Activated T-helper 1 cell treated with anti-CD3 and anti-CD28 coated beads, Interleukin-12 subunit alpha, Interleukin-12 subunit beta, Interleukin-2, Interleukin-4 antibody, amounts not matched to agents 30 ng/mL and 10 ng/mL and 1 ng/mL, durations not matched to agents 14 hours and 24 hours and 36 hours (primary cell): ENCODE measurements around the gene F3. TPM values are rescaled to one million over a fixed set of nuclear protein-coding genes. Genes with fewer than 3 reads are reported as not detected.

Experiments used
- DNase-seq: peaks from one replicate; pipeline ENCODE4 v3.0.0; 2021; ENCODE audit warnings: low spot score
- H3K27ac Mint-ChIP-seq: one replicate; pipeline ENCODE4 v1.8.0; 2021; ENCODE audit warnings: mild to moderate bottlenecking, mixed read lengths
- H3K27me3 Mint-ChIP-seq: one replicate; pipeline ENCODE4 v1.8.0; 2022; ENCODE audit warnings: mild to moderate bottlenecking, moderate library complexity, mixed read lengths; ENCODE audit not compliant: insufficient read depth
- H3K36me3 Mint-ChIP-seq: one replicate; pipeline ENCODE4 v1.8.0; 2021; ENCODE audit warnings: low read depth, mixed read lengths
- H3K4me1 Mint-ChIP-seq: one replicate; pipeline ENCODE4 v1.8.0; 2021; ENCODE audit warnings: low read depth, mixed read lengths
- H3K4me3 Mint-ChIP-seq: one replicate; pipeline ENCODE4 v1.8.0; 2021; ENCODE audit warnings: mild to moderate bottlenecking, moderate library complexity, mixed read lengths
- H3K9me3 Mint-ChIP-seq: one replicate; pipeline ENCODE4 v1.8.0; 2021; ENCODE audit warnings: mixed read lengths
- intact Hi-C: fragments of 100-400 bp; cut with micrococcal nuclease; formaldehyde crosslinking; loops from one replicate; pipeline ENCODE4 v1.15.1; 2024
- total RNA-seq: library from RNA; stranded (reverse); gene quantifications from 2 replicates; pipeline ENCODE4 v1.2.3, GENCODE V29; 2022

F3 gene
- total RNA-seq, 1 donor from 2014 or later = 0.16 TPM

GRCh38 chr1:94503153-94503552 lies 38.4 kb downstream of the F3 start:
- H3K9me3 Mint-ChIP-seq = no peaks in the 10 kb centered on the region
- H3K4me3 Mint-ChIP-seq = no peak overlapping the region
- DNase-seq = no peak
- H3K27ac Mint-ChIP-seq = no peak overlapping the region
- intact Hi-C loops = no loop called here
- H3K36me3 Mint-ChIP-seq = peaks cover 28% of the 10 kb centered on the region
- H3K27me3 Mint-ChIP-seq = no peaks in the 10 kb centered on the region
- no peaks in the 10 kb centered on the region for H3K4me1 Mint-ChIP-seq

DNA sequence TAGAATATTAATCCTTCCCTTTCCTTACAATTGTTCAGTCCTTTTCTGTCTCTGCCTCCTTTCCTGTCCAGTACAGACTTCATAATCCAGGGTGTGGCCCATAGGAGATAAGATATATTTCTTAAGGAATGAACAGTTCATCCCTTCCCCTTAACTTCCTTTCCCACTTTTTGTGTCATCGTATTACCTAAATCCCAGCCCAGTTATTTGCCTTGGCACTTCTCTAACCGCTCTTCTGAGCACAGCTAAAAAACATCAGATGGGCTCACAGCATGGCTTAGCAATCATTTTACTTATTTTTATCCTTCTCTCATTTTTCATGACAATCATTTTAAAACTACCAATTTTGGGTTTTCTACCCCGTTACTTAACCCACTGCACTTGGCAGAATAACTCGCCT lies 39.6 kb downstream of the F3 start:
- H3K36me3 Mint-ChIP-seq = peaks cover 26% of the 10 kb centered on the region
- no peaks in the 10 kb centered on the region for H3K27me3 Mint-ChIP-seq
- H3K27ac Mint-ChIP-seq = no peak overlapping the region
- H3K4me1 Mint-ChIP-seq = no peaks in the 10 kb centered on the region
- no peak for DNase-seq
- H3K4me3 Mint-ChIP-seq = no peak overlapping the region
- intact Hi-C loops = no loop called here
- no peaks in the 10 kb centered on the region for H3K9me3 Mint-ChIP-seq

DNA sequence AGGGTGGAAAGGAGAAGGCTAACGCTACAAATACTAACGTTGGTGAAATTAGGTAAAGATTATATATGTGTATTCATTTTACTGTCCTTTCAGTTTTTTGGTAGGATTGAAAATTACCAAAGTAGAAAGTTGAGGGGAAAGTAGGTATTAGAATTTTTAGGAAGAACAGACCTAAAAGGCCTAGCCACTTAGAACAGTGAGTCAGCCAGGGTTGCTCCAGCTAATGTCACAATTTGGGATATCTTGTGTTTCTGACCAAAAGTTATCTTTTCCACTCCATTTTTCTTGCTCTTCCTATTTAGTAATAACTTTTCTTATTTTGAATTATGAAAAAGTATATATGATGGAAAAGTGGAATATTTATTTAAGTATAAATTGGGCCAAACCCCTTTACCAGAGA lies 40.1 kb downstream of the F3 start:
- Mint-ChIP-seq H3K9me3 (no peaks in the 10 kb centered on the region), H3K27ac (no peak overlapping the region), H3K4me1 (no peaks in the 10 kb centered on the region), H3K4me3 (no peak overlapping the region), H3K27me3 (no peaks in the 10 kb centered on the region), H3K36me3 (peaks cover 26% of the 10 kb centered on the region)
- no peak for DNase-seq
- intact Hi-C loops = no loop called here

GRCh38 chr1:94496076-94496755 lies 45.3 kb downstream of the F3 start:
- no peaks in the 10 kb centered on the region for H3K4me1 Mint-ChIP-seq
- peaks cover 17% of the 10 kb centered on the region for H3K36me3 Mint-ChIP-seq
- H3K27me3 Mint-ChIP-seq = no peaks in the 10 kb centered on the region
- H3K4me3 Mint-ChIP-seq = no peak overlapping the region
- H3K9me3 Mint-ChIP-seq = no peaks in the 10 kb centered on the region
- no peak for DNase-seq
- no peak overlapping the region for H3K27ac Mint-ChIP-seq
- intact Hi-C loops = no loop called here

- Mint-ChIP-seq H3K9me3 (no peaks in the 10 kb centered on the region), H3K4me3 (no peak overlapping the region), H3K27ac (no peak overlapping the region), H3K27me3 (no peaks in the 10 kb centered on the region), H3K36me3 (peaks cover 15% of the 10 kb centered on the region), H3K4me1 (peaks cover 9% of the 10 kb centered on the region)
- intact Hi-C loops = no loop called here
- no peak for DNase-seq
Observed at GRCh38 chr1:94490556-94490955, 51.0 kb downstream of the F3 start.

- Mint-ChIP-seq H3K9me3 (no peaks in the 10 kb centered on the region), H3K4me1 (peaks cover 9% of the 10 kb centered on the region), H3K27me3 (no peaks in the 10 kb centered on the region), H3K36me3 (peaks cover 8% of the 10 kb centered on the region), H3K27ac (no peak overlapping the region), H3K4me3 (no peak overlapping the region)
- DNase-seq = no peak
- intact Hi-C loops = no loop called here
Observed at GRCh38 chr1:94486990-94487389, 54.6 kb downstream of the F3 start.

DNA sequence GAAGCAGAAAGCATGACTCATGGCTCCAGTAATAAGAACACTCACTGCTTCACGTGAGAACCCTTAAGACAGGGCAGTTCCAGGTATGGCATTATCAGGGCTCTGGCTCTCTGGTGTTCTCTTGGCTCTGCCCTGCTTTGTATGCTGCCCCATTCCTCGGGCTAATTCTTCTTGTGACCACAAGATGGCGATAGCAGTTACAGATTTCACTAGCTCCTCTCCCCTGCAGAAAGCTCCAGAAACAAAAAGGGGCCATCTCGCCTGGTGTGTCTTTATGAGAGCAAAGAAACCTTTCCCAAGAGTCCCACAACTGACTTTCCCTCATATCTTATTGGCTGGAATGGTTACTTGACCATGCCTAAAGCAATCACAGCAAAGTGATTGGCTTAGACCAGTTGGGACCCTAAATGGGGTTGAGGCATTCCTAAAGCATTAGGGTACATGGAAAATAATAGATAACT lies 60.1 kb downstream of the F3 start:
- peaks cover 4% of the 10 kb centered on the region for H3K36me3 Mint-ChIP-seq
- no peaks in the 10 kb centered on the region for H3K9me3 Mint-ChIP-seq
- H3K27ac Mint-ChIP-seq = no peak overlapping the region
- H3K4me1 Mint-ChIP-seq = peaks cover under 1% of the 10 kb centered on the region
- DNase-seq = peak; percentile 11
- no peak overlapping the region for H3K4me3 Mint-ChIP-seq
- no peaks in the 10 kb centered on the region for H3K27me3 Mint-ChIP-seq
- intact Hi-C loops = loop anchor here (1.0 kb wide), 2 partner anchors 325 to 562 kb away; no protein-coding TSS in a partner anchor

GRCh38 chr1:94479682-94480081 lies 61.9 kb downstream of the F3 start:
- Mint-ChIP-seq H3K9me3 (no peaks in the 10 kb centered on the region), H3K27me3 (no peaks in the 10 kb centered on the region), H3K4me3 (no peak overlapping the region), H3K36me3 (peaks cover 8% of the 10 kb centered on the region), H3K27ac (no peak overlapping the region), H3K4me1 (peaks cover 5% of the 10 kb centered on the region)
- no peak for DNase-seq
- intact Hi-C loops = no loop called here

Other genes with a start within 250 kb of the F3 start
- gene ABCD3, start 123.4 kb downstream of the F3 start, total RNA-seq = 25.7 and 28.2 TPM in 2 replicates